ENCODE results near the gene MCM5.
"Not testable (repeated sequence)": the region's sequence is repeated elsewhere in the genome, so short reads cannot be mapped to it uniquely, and the experiment has no call there.

The MCM5 gene

DNA sequence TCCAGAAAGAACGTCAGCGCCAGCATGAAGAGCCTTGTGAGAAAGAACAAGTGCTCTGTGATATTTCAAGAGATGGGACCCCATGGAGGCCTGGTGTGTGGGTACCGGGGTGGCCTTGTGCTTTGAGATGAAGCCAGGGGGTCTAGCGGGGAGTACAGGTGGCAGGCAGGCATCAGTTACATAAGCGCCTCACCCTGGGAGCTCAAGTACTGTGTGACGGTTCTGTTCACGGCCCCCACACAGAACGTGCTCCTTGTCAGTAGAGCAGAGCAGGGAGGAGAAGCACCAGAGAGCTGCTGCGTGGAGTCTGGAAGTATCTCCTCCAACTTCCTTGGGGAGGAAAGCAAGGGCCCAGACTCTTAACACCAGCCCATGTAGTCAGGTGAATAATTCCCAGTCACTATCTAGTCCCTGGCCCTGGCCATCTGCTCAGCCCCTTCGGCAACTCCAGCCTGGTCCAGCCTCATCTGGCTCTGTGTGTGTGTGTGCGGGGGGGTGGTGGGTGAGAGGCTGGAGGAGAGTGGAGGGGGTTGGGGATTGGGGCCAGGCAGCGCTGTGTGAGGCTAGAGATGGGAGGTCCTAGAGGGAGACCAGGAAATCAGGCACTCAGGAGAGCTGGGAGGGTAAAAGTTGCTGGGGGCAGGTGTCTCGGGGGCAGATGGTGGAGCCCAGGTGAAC lies 32.4 kb downstream of the MCM5 start:
- no peak overlapping the region for H3K4me3 ChIP-seq (ENCODE audit: low read length in 2 of 2)
- no peaks in the 10 kb centered on the region for H3K27me3 ChIP-seq (ENCODE audit: control insufficient read depth in 1 of 2, insufficient read depth in 2 of 2, low read length in 2 of 2)
- peaks cover 0 to 2% of the 10 kb centered on the region in 2 donors for H3K36me3 ChIP-seq (ENCODE audit: control insufficient read depth in 2 of 2, insufficient read depth in 2 of 2, low read length in 2 of 2)
- peaks cover 8% of the 10 kb centered on the region for H3K4me1 ChIP-seq (ENCODE audit: control insufficient read depth, insufficient read depth, low read length)
- H3K9ac ChIP-seq (ENCODE audit: low read length in 2 of 2) = no peak overlapping the region
- H3K27ac ChIP-seq (ENCODE audit: low read length) = no peak overlapping the region
- H3K9me3 ChIP-seq (ENCODE audit: control insufficient read depth in 2 of 2, low read length in 2 of 2) = peaks cover 3 to 10% of the 10 kb centered on the region in 2 donors

GRCh38 chr22:35434061-35434710 lies 34.2 kb downstream of the MCM5 start:
- no peak overlapping the region for H3K9ac ChIP-seq (ENCODE audit: low read length in 2 of 2)
- H3K4me3 ChIP-seq (ENCODE audit: low read length in 2 of 2) = no peak overlapping the region
- H3K9me3 ChIP-seq (ENCODE audit: control insufficient read depth in 2 of 2, low read length in 2 of 2) = peaks cover 3 to 10% of the 10 kb centered on the region in 2 donors
- no peak overlapping the region for H3K27ac ChIP-seq (ENCODE audit: low read length)
- peaks cover 0 to 2% of the 10 kb centered on the region in 2 donors for H3K36me3 ChIP-seq (ENCODE audit: control insufficient read depth in 2 of 2, insufficient read depth in 2 of 2, low read length in 2 of 2)
- peaks cover 8% of the 10 kb centered on the region for H3K4me1 ChIP-seq (ENCODE audit: control insufficient read depth, insufficient read depth, low read length)
- no peaks in the 10 kb centered on the region for H3K27me3 ChIP-seq (ENCODE audit: control insufficient read depth in 1 of 2, insufficient read depth in 2 of 2, low read length in 2 of 2)

DNA sequence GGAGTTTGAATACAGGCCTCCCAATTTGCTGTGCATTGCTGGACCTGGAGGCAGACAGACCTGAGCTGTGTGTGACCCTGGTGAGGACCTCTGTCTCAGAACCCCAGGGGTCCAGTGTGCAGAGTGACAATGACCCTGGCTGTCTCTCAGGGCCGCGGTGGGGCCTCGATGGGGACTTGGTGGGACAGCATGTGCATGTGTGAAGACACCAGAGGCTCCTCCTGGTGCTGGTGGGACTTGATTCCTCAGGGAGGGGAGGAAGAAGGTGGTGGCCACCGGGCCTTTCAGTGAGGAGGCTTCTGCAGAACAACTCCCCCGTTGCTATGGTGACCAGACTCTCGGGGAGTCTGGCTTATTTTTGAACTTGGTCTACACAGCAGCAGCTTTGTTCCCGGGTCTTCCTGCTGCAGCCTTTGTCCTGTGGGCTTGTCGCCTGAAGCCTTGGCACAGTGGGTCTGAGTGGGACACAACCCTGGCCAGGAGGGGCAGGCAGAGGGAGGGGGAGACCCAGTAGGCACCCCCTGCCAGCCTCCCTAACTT lies 35.3 kb downstream of the MCM5 start:
- H3K4me3 ChIP-seq (ENCODE audit: low read length in 2 of 2) = no peak overlapping the region
- peaks cover 0 to 2% of the 10 kb centered on the region in 2 donors for H3K36me3 ChIP-seq (ENCODE audit: control insufficient read depth in 2 of 2, insufficient read depth in 2 of 2, low read length in 2 of 2)
- H3K9me3 ChIP-seq (ENCODE audit: control insufficient read depth in 2 of 2, low read length in 2 of 2) = peaks cover 3 to 10% of the 10 kb centered on the region in 2 donors
- H3K27ac ChIP-seq (ENCODE audit: low read length) = no peak overlapping the region
- no peak overlapping the region for H3K9ac ChIP-seq (ENCODE audit: low read length in 2 of 2)
- H3K27me3 ChIP-seq (ENCODE audit: control insufficient read depth in 1 of 2, insufficient read depth in 2 of 2, low read length in 2 of 2) = no peaks in the 10 kb centered on the region
- H3K4me1 ChIP-seq (ENCODE audit: control insufficient read depth, insufficient read depth, low read length) = peaks cover 8% of the 10 kb centered on the region

GRCh38 chr22:35436421-35436820 lies 36.5 kb downstream of the MCM5 start:
- Histone ChIP-seq H3K27ac (ENCODE audit: low read length) (no peak overlapping the region), H3K36me3 (ENCODE audit: control insufficient read depth in 2 of 2, insufficient read depth in 2 of 2, low read length in 2 of 2) (peaks cover 0 to 2% of the 10 kb centered on the region in 2 donors), H3K9me3 (ENCODE audit: control insufficient read depth in 2 of 2, low read length in 2 of 2) (peaks cover 3 to 10% of the 10 kb centered on the region in 2 donors), H3K9ac (ENCODE audit: low read length in 2 of 2) (no peak overlapping the region), H3K27me3 (ENCODE audit: control insufficient read depth in 1 of 2, insufficient read depth in 2 of 2, low read length in 2 of 2) (no peaks in the 10 kb centered on the region), H3K4me1 (ENCODE audit: control insufficient read depth, insufficient read depth, low read length) (no peaks in the 10 kb centered on the region), H3K4me3 (ENCODE audit: low read length in 2 of 2) (no peak overlapping the region)

GRCh38 chr22:35437049-35437448 lies 37.1 kb downstream of the MCM5 start:
- Histone ChIP-seq H3K36me3 (ENCODE audit: control insufficient read depth in 2 of 2, insufficient read depth in 2 of 2, low read length in 2 of 2) (no peaks in the 10 kb centered on the region), H3K27ac (ENCODE audit: low read length) (no peak overlapping the region), H3K4me3 (ENCODE audit: low read length in 2 of 2) (no peak overlapping the region), H3K27me3 (ENCODE audit: control insufficient read depth in 1 of 2, insufficient read depth in 2 of 2, low read length in 2 of 2) (no peaks in the 10 kb centered on the region), H3K9ac (ENCODE audit: low read length in 2 of 2) (no peak overlapping the region), H3K9me3 (ENCODE audit: control insufficient read depth in 2 of 2, low read length in 2 of 2) (peaks cover 3 to 10% of the 10 kb centered on the region in 2 donors), H3K4me1 (ENCODE audit: control insufficient read depth, insufficient read depth, low read length) (no peaks in the 10 kb centered on the region)

GRCh38 chr22:35438673-35439364 lies 38.9 kb downstream of the MCM5 start:
- not testable (repeated sequence) for H3K9me3 ChIP-seq (ENCODE audit: control insufficient read depth in 2 of 2, low read length in 2 of 2); H3K4me1 ChIP-seq (ENCODE audit: control insufficient read depth, insufficient read depth, low read length); H3K4me3 ChIP-seq (ENCODE audit: low read length in 2 of 2); H3K9ac ChIP-seq (ENCODE audit: low read length in 2 of 2); H3K27me3 ChIP-seq (ENCODE audit: control insufficient read depth in 1 of 2, insufficient read depth in 2 of 2, low read length in 2 of 2); H3K36me3 ChIP-seq (ENCODE audit: control insufficient read depth in 2 of 2, insufficient read depth in 2 of 2, low read length in 2 of 2); H3K27ac ChIP-seq (ENCODE audit: low read length)

- no peaks in the 10 kb centered on the region for H3K27me3 ChIP-seq (ENCODE audit: control insufficient read depth in 1 of 2, insufficient read depth in 2 of 2, low read length in 2 of 2)
- H3K4me1 ChIP-seq (ENCODE audit: control insufficient read depth, insufficient read depth, low read length) = no peaks in the 10 kb centered on the region
- H3K9me3 ChIP-seq (ENCODE audit: control insufficient read depth in 2 of 2, low read length in 2 of 2) = no peaks in the 10 kb centered on the region
- H3K36me3 ChIP-seq (ENCODE audit: control insufficient read depth in 2 of 2, insufficient read depth in 2 of 2, low read length in 2 of 2) = no peaks in the 10 kb centered on the region
- no peak overlapping the region for H3K27ac ChIP-seq (ENCODE audit: low read length)
- H3K9ac ChIP-seq (ENCODE audit: low read length in 2 of 2) = no peak overlapping the region
- H3K4me3 ChIP-seq (ENCODE audit: low read length in 2 of 2) = no peak overlapping the region
These were observed 39.4 kb downstream of the MCM5 start for GRCh38 chr22:35439365-35439717.

DNA sequence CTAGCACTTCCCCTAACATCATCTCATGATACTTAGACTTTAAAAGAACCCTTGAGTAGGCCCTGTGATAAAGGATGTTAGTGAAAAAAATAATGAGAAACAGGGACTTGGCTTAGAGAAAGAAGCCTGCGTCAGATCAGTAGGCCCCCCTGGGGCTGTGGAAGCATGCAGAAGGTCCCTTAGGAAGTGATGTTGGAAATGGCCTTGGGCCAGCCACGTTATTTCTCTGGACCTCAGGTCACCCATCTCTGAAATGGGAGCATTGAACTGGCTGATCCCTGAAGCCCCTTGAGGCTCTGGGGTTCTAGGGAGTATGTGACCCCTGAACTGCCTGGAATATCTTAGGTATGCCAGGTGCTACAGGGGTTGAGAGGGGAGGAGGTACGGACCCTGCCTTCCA lies 40.2 kb downstream of the MCM5 start:
- no peaks in the 10 kb centered on the region for H3K36me3 ChIP-seq (ENCODE audit: control insufficient read depth in 2 of 2, insufficient read depth in 2 of 2, low read length in 2 of 2)
- no peak overlapping the region for H3K27ac ChIP-seq (ENCODE audit: low read length)
- no peaks in the 10 kb centered on the region for H3K27me3 ChIP-seq (ENCODE audit: control insufficient read depth in 1 of 2, insufficient read depth in 2 of 2, low read length in 2 of 2)
- no peak overlapping the region for H3K9ac ChIP-seq (ENCODE audit: low read length in 2 of 2)
- no peaks in the 10 kb centered on the region for H3K9me3 ChIP-seq (ENCODE audit: control insufficient read depth in 2 of 2, low read length in 2 of 2)
- peaks cover 4% of the 10 kb centered on the region for H3K4me1 ChIP-seq (ENCODE audit: control insufficient read depth, insufficient read depth, low read length)
- no peak overlapping the region for H3K4me3 ChIP-seq (ENCODE audit: low read length in 2 of 2)

- Histone ChIP-seq H3K4me1 (ENCODE audit: control insufficient read depth, insufficient read depth, low read length) (peaks cover 9% of the 10 kb centered on the region), H3K4me3 (ENCODE audit: low read length in 2 of 2) (no peak overlapping the region), H3K9me3 (ENCODE audit: control insufficient read depth in 2 of 2, low read length in 2 of 2) (no peaks in the 10 kb centered on the region), H3K36me3 (ENCODE audit: control insufficient read depth in 2 of 2, insufficient read depth in 2 of 2, low read length in 2 of 2) (no peaks in the 10 kb centered on the region), H3K27ac (ENCODE audit: low read length) (no peak overlapping the region), H3K27me3 (ENCODE audit: control insufficient read depth in 1 of 2, insufficient read depth in 2 of 2, low read length in 2 of 2) (no peaks in the 10 kb centered on the region), H3K9ac (ENCODE audit: low read length in 2 of 2) (no peak overlapping the region)
These were observed 41.7 kb downstream of the MCM5 start for GRCh38 chr22:35441489-35442100.

DNA sequence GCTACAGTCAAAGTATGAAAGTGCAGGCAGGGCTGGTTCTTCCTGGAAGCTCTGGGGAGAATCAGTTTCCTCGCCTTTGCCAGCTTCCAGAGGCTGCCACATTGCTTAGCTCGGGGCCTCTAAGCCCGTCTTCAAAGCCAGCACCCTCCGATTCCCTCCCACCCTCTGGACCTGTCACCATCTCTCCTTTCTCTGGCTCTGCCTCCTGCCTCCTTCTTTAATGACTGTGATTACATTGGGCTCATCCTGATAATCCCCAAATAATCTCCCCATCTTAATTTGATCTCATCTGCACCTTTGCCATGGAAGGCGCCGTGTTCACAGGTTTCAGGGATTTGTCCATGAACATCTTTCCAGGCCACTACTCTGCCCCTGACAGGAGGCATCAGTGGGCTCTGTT lies 42.5 kb downstream of the MCM5 start:
- H3K9ac ChIP-seq (ENCODE audit: low read length in 2 of 2) = no peak overlapping the region
- no peaks in the 10 kb centered on the region for H3K9me3 ChIP-seq (ENCODE audit: control insufficient read depth in 2 of 2, low read length in 2 of 2)
- H3K27me3 ChIP-seq (ENCODE audit: control insufficient read depth in 1 of 2, insufficient read depth in 2 of 2, low read length in 2 of 2) = no peaks in the 10 kb centered on the region
- H3K36me3 ChIP-seq (ENCODE audit: control insufficient read depth in 2 of 2, insufficient read depth in 2 of 2, low read length in 2 of 2) = no peaks in the 10 kb centered on the region
- peaks cover 13% of the 10 kb centered on the region for H3K4me1 ChIP-seq (ENCODE audit: control insufficient read depth, insufficient read depth, low read length)
- H3K27ac ChIP-seq (ENCODE audit: low read length) = no peak overlapping the region
- no peak overlapping the region for H3K4me3 ChIP-seq (ENCODE audit: low read length in 2 of 2)
